GM12873 (cell line): ENCODE data around the gene COL23A1.

ENCODE experiments used
- TF ChIP-seq, protein P1 (sequence below): IDR thresholded peaks from 2 replicates; pipeline ENCODE4 v1.5.1; 2012; ENCODE audit warnings: low read depth, mild to moderate bottlenecking, moderate library complexity, low read length, control low read depth; ENCODE audit not compliant: insufficient read depth; ENCODE audit errors: missing control alignments

The COL23A1 gene

DNA sequence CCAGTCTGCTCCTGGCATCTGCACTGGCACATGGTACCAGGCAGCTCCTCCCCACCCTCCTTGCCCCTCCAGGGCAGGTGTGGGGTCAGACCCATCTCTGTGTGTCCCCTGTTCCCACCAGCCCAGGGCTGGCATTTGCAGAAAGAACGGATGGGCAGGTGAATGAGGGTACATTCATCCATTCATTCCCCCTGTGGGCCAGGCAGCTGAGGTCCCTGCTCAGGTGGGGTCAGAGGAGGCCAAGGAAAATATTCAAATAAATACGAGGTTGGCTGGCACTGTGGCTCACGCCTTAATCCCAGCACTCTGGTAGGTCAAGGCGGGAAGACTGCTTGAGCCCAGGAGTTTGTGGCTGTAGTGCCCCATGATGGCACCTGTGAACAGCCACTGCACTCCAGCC is 332.5 kb downstream of the COL23A1 start:
- TF ChIP-seq, protein P1, sequence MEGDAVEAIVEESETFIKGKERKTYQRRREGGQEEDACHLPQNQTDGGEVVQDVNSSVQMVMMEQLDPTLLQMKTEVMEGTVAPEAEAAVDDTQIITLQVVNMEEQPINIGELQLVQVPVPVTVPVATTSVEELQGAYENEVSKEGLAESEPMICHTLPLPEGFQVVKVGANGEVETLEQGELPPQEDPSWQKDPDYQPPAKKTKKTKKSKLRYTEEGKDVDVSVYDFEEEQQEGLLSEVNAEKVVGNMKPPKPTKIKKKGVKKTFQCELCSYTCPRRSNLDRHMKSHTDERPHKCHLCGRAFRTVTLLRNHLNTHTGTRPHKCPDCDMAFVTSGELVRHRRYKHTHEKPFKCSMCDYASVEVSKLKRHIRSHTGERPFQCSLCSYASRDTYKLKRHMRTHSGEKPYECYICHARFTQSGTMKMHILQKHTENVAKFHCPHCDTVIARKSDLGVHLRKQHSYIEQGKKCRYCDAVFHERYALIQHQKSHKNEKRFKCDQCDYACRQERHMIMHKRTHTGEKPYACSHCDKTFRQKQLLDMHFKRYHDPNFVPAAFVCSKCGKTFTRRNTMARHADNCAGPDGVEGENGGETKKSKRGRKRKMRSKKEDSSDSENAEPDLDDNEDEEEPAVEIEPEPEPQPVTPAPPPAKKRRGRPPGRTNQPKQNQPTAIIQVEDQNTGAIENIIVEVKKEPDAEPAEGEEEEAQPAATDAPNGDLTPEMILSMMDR: no peak

DNA sequence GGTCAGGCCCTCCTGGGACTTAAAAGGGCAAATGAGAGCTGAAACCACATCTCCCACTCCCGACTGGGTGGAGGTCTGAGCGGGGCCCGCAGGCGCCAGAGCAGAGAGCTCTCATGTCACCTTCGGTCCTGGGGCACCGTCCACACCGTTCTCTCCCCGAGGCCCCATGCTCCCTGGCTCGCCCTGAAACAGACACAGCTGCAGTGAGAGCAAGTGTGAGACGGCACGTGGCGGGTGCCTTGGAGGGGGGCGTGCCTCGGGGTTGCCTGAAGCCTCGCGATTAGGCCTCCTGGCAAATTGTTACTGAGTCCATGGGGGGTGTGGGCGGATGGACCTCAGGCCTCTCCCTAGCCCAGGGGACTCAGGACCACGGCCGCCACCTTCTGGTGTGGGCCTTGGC is 333.4 kb downstream of the COL23A1 start:
- TF ChIP-seq, protein P1: no peak

DNA sequence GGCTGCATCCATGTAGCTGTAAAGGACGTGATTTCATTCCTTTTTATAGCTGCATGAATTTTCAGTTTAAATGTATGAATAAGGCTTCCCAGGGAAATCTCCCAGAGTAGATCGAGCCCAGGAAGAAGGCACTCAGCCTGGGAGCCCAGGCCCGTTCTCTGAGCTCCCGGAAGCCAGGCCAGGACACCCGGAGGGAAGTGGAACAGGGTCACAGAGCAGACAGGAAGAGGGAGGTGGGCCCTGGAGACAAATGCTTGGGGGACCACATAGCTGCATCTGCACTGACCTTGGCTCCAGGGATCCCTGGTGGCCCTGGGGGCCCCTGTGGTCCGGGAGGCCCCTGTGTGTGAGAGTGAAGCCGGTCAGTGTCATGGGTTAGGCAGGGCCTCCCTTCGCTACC is 337.9 kb downstream of the COL23A1 start:
- TF ChIP-seq, protein P1: no peak

DNA sequence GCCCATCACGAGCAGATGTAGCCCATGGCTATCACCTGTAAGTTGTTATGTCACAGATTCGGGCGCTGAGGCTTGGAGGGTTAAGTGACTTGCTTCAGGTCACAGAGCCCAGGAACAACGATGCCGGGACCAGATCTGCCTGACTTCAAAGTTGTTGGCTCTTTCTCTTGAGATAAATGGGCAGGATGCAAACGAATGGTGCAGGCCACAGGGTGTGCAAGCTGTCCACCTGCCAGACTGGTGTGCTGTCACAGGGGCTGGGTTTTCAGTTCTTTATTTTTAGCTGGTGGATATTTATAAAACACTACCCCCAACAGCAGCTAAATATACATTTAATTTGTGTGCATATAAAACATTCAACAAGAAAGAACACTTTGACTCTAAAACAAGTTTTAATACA is 339.9 kb downstream of the COL23A1 start:
- TF ChIP-seq, protein P1: no peak

DNA sequence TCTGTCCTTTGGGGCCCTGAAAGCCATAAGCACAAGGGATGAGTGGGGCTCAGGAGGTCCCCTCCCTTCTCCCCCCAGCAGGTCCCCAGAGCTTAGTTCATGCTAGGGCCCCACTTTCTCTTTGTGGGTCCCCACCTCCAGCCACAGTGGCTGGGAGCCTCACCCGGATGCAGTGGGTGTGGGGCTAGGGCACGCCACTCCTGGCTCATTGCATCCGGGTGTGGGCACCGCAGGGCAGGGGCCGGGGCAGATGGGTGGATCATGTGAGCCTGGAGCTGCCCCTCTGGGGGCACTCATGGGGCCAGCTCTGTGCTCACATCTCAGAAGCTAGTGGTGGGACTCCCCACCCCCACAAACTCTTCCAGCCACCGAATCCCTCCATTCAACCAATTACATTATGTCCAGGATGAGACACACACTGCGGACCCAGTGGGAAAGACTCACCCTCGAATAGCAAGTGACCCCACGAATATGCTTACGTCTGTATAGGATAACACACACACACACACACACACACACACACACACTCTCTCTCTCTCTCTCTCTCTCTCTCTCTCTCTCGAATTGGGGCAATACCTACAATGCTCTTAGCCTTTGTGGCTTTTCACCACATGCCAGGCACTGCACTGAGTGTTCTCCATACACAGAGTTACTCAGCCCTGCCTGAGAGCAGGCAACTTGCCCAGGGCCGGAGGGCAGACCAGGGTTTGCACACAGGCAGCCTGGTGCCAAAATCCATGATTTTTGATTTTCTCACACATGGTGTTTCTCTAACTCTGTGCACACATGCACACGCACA is 340.8 kb downstream of the COL23A1 start:
- TF ChIP-seq, protein P1: no peak

DNA sequence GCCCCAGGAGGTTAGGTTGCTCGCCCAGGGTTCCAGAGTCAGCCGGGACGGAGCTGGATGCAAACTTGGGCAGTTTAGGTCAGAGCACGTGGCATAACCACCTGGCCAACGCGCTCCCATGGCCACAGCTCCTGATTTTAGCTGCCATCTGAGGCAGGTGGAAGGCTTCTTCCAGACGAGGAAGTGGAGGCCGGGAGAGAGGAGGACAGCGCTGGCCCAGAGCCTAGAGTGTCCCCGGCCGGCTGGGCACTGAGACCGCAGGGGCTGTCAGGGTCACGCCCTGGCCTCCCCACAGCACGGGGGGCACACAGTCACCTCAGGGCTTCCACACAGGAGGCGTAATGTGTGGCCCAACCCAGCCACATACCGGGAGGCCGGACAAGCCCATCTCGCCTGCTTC is 341.4 kb downstream of the COL23A1 start:
- TF ChIP-seq, protein P1: no peak

DNA sequence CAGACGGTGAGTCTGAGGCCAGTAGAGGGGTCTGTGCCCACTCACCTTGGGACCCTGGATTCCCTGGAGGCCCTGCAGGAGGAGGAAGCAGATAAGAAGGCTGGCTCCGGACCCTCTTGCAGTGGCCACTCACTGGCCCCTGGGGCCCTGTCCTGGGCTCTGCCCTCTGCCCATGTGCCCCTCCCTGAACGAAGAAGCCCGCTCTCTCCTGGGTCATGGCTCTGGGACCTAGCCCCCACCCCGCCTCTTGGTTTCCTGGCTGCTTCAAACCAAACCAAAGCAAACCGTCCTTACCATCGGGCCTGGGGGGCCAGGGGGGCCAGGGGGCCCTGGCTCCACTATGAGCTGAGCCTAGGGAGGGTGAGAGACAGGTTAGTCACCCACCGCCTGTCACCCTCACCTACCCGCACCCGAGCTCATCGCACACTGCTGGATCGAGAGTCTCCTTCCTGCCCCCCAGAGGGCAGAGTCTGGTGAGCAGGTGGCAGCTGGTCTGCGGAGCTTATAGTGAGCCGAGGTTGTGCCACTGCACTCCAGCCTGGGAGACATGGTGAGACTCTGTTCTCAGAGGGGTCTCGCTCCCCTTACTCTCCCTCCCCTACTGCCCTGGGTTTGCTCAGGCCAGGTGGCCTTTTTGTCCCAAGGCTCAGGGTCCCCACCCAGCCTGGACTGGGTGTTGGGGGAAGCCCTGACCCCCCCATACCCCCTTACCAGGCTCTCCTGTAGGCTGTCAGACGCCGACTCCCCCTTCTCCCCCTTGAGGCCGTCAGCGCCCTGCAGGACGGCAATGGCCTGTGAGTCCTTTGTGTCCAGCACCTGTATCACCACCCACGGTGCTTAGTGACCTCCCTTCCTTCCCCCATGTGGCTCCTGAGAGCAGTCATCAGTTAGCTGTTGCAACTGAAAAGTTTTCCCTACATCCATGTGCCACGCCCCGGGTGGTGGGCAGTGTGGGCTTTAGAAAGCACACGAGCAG is 342.4 kb downstream of the COL23A1 start:
- TF ChIP-seq, protein P1: peak; percentile 16
